OCI-M1 (cell line): ENCODE results near the gene MPP2.
"Not testable (repeated sequence)": the region's sequence is repeated elsewhere in the genome, so short reads cannot be mapped to it uniquely, and the experiment has no call there.

Experiments
- DNase-seq: peaks from one replicate; lab custom pipeline; 2025; lab: John Stamatoyannopoulos, UW

MPP2 gene

GRCh38 chr17:43901861-43902589, 5.3 kb downstream of the MPP2 start:
- DNase-seq, result no peak

GRCh38 chr17:43900858-43901754, 6.2 kb downstream of the MPP2 start:
- no peak for DNase-seq

GRCh38 chr17:43900183-43900857, 7.0 kb downstream of the MPP2 start:
- peak; percentile 89 for DNase-seq

- DNase-seq, result no peak
These were observed 8.9 kb downstream of the MPP2 start for GRCh38 chr17:43898446-43898845.

- no peak for DNase-seq
These were observed 9.5 kb downstream of the MPP2 start for GRCh38 chr17:43897831-43898230.

GRCh38 chr17:43894494-43894893, 12.8 kb downstream of the MPP2 start:
- not testable (repeated sequence) for DNase-seq

- no peak for DNase-seq
These were observed 14.7 kb downstream of the MPP2 start for GRCh38 chr17:43892647-43892952.

GRCh38 chr17:43891851-43892646, 15.3 kb downstream of the MPP2 start:
- DNase-seq, result no peak

GRCh38 chr17:43890240-43890639, 17.1 kb downstream of the MPP2 start:
- no peak for DNase-seq

GRCh38 chr17:43888548-43888947, 18.8 kb downstream of the MPP2 start:
- no peak for DNase-seq

- DNase-seq, result no peak
These were observed 24.4 kb downstream of the MPP2 start for GRCh38 chr17:43882761-43883415.

- DNase-seq, result no peak
These were observed 25.4 kb downstream of the MPP2 start for GRCh38 chr17:43881758-43882505.

- DNase-seq, result no peak
These were observed 26.2 kb downstream of the MPP2 start for GRCh38 chr17:43881181-43881580.

- DNase-seq, result peak; percentile 55
These were observed 26.8 kb downstream of the MPP2 start for GRCh38 chr17:43880420-43880991.

- DNase-seq, result no peak
These were observed 27.5 kb downstream of the MPP2 start for GRCh38 chr17:43879723-43880419.

GRCh38 chr17:43878260-43879175, 28.8 kb downstream of the MPP2 start:
- DNase-seq, result peak; percentile 85

- DNase-seq, result no peak
These were observed 29.7 kb downstream of the MPP2 start for GRCh38 chr17:43877451-43878155.

GRCh38 chr17:43877031-43877430, 30.3 kb downstream of the MPP2 start:
- no peak for DNase-seq
